ENCODE results near the gene RIPK1.

DNA sequence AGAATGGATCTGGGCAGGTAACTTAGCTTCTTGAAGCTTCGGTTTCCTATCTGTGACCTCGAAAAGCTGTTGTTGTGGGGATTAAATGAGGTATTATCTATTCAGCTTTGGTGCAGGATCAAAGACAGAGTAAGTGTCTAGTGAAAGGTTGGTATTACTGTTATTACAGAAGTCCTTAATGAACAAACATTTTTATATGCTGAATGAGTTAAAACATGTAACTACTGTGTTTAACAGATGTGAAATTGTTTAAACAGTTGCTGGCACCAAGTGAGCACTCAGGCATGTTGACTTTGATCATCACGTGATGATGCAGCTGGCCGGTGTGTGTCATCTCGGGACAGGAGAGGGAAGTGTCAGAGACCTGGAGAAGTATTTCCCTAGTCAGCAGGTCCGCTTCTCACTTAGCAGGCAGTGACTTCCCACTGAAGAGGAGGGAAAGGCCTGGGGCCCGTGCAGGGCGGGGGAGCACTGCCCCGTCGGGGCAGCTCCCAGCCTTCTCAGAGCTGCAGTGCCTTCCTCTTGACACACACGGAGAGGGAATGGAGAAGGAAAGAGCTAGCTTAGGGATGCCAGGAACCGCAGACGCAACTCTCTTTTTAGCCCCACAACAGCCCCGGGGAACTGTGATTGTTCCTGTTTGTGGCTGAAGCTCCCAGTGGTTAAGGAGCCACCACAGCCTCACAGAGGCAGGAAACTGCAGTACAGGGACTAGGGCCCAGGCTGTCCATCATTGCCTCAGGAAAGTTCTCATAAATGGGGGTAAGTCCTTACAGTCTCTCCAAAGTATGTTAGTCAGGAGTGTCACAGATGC is 71.0 kb downstream of the RIPK1 start:
- TF ChIP-seq, protein P1, sequence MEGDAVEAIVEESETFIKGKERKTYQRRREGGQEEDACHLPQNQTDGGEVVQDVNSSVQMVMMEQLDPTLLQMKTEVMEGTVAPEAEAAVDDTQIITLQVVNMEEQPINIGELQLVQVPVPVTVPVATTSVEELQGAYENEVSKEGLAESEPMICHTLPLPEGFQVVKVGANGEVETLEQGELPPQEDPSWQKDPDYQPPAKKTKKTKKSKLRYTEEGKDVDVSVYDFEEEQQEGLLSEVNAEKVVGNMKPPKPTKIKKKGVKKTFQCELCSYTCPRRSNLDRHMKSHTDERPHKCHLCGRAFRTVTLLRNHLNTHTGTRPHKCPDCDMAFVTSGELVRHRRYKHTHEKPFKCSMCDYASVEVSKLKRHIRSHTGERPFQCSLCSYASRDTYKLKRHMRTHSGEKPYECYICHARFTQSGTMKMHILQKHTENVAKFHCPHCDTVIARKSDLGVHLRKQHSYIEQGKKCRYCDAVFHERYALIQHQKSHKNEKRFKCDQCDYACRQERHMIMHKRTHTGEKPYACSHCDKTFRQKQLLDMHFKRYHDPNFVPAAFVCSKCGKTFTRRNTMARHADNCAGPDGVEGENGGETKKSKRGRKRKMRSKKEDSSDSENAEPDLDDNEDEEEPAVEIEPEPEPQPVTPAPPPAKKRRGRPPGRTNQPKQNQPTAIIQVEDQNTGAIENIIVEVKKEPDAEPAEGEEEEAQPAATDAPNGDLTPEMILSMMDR (conservative IDR thresholded peaks at IDR 0.05), result no peak
- TF ChIP-seq EZH2 (IDR thresholded peaks at IDR 0.05; ENCODE audit: low read depth), result no peak

Measured in PC-9 (cell line).